ENCODE results near the gene NELL1. TPM values are rescaled to one million over a fixed set of nuclear protein-coding genes. Genes with fewer than 3 reads are reported as not detected.

The NELL1 gene
- polyA plus RNA-seq, 4 donors: 0.18 to 5.1 TPM; not detected in 2

DNA sequence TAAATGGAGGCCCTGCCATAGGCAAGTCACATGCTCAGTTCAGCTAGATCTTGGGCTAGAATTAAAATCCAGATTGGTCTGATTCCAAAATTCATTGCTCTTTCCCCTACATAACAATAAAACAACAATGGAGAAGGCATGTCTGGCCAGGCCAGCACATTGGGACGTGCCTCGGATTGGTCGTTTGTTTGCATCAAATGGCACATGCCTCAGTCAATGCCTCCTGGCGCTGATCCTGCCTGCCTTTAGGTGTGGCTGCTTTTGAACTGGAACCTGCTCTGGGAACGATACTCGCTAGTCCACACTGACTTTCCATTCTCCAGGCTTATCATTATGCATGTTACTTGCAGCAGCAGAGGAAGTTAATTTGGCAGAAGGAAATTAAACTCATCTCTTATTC lies 322.1 kb downstream of the NELL1 start:
- Histone ChIP-seq H3K36me3 (ENCODE audit: control insufficient read depth in 3 of 3, insufficient read depth in 2 of 3, low read depth in 1 of 3, low read length in 3 of 3) (no peaks in the 10 kb centered on the region), H3K4me1 (ENCODE audit: control insufficient read depth in 3 of 3, insufficient read depth in 2 of 3, low read depth in 1 of 3, low read length in 2 of 3) (no peaks in the 10 kb centered on the region), H3K4me3 (ENCODE audit: low read depth in 1 of 3, low read length in 3 of 3) (no peak overlapping the region), H3K9me3 (ENCODE audit: control insufficient read depth in 2 of 2, insufficient read depth in 1 of 2, low read depth in 1 of 2, low read length in 1 of 2) (no peaks in the 10 kb centered on the region), H3K27ac (ENCODE audit: low read depth in 1 of 3, low read length in 2 of 3) (no peak overlapping the region), H3K27me3 (ENCODE audit: control insufficient read depth in 3 of 3, insufficient read depth in 3 of 3, low read length in 3 of 3) (no peaks in the 10 kb centered on the region)
- WGBS, 3 donors: 76 to 81% (median 78%) methylated on average over 6 of the region's 6 CpGs
- FAIRE-seq (no peak), DNase-seq (no peak)

DNA sequence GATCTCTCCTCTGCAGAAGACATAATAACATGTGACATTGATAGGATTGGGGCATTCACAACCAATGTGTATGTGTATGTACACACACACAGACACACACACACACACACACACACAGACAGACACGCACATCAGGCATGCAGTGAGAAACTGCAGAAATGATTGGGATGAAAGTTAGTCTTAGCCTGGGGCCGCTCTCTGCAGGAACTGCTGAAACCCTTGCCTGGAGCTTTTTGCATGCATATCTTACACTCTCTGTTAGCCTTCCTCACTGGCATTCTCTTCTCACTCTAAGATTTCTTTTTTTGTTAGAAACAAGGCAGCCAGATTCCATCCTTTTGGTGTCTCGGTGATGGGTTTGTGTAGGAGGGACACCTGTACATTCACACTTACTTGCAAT lies 337.9 kb downstream of the NELL1 start:
- no peak for FAIRE-seq
- 57 to 70% (median 66%) methylated on average over 3 of the region's 3 CpGs for WGBS, 3 donors

DNA sequence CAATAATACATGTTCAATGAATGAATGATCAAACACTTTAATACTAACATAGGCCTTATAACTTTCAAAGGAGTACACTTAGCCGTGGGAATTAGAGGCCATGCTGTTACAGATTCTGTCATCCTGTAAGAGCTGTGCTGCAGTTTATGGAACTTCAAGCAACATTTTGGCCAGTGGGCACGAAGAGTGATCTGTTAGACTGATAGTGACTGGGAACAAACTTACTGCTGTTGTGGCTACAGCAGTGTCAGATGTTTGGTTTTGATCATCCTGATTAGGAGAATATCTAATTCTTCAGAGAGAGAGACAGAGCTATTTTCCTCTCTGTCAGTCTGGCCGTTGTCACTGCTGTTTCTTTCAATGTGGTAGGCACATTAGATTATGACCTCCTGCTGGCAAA lies 348.9 kb downstream of the NELL1 start:
- no peak overlapping the region for H3K4me3 ChIP-seq (ENCODE audit: low read depth in 1 of 3, low read length in 3 of 3)
- DNase-seq (no peak), FAIRE-seq (no peak)
- H3K27me3 ChIP-seq (ENCODE audit: control insufficient read depth in 3 of 3, insufficient read depth in 3 of 3, low read length in 3 of 3): no peaks in the 10 kb centered on the region
- WGBS, 3 donors: 54 to 64% (median 59%) methylated on average over 3 of the region's 3 CpGs
- H3K36me3 ChIP-seq (ENCODE audit: control insufficient read depth in 3 of 3, insufficient read depth in 2 of 3, low read depth in 1 of 3, low read length in 3 of 3): no peaks in the 10 kb centered on the region
- no peak overlapping the region for H3K27ac ChIP-seq (ENCODE audit: low read depth in 1 of 3, low read length in 2 of 3)
- H3K4me1 ChIP-seq (ENCODE audit: control insufficient read depth in 3 of 3, insufficient read depth in 2 of 3, low read depth in 1 of 3, low read length in 2 of 3): no peaks in the 10 kb centered on the region
- no peaks in the 10 kb centered on the region for H3K9me3 ChIP-seq (ENCODE audit: control insufficient read depth in 2 of 2, insufficient read depth in 1 of 2, low read depth in 1 of 2, low read length in 1 of 2)

More for the DNA sequence above, 337.9 kb downstream of the NELL1 start:
- no peaks in the 10 kb centered on the region for H3K36me3 ChIP-seq (ENCODE audit: control insufficient read depth in 3 of 3, insufficient read depth in 2 of 3, low read depth in 1 of 3, low read length in 3 of 3)
- H3K27me3 ChIP-seq (ENCODE audit: control insufficient read depth in 3 of 3, insufficient read depth in 3 of 3, low read length in 3 of 3): no peaks in the 10 kb centered on the region
- H3K4me1 ChIP-seq (ENCODE audit: control insufficient read depth in 3 of 3, insufficient read depth in 2 of 3, low read depth in 1 of 3, low read length in 2 of 3): no peaks in the 10 kb centered on the region
- peaks cover 0 to 5% of the 10 kb centered on the region in 2 donors for H3K9me3 ChIP-seq (ENCODE audit: control insufficient read depth in 2 of 2, insufficient read depth in 1 of 2, low read depth in 1 of 2, low read length in 1 of 2)
- no peak for DNase-seq
- H3K4me3 ChIP-seq (ENCODE audit: low read depth in 1 of 3, low read length in 3 of 3): no peak overlapping the region
- no peak overlapping the region for H3K27ac ChIP-seq (ENCODE audit: low read depth in 1 of 3, low read length in 2 of 3)

DNA sequence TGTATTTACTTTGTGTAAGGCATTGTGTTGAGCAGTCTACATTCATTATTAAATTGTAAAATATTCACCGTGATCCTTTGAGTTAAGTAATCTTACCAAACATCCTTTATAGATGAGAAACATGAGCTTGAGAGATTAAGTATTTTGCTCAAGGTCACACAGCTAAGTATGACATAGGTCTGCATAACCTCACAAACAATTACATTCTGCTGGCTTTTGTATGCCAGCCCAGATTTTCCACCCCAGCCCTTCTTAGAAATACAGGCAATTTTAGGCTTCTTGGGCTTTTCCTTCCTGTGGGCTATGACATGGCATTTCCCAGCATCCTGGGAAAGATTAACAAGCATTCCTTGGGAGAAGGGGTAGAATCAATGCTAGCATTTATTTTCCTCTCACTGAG lies 357.3 kb downstream of the NELL1 start:
- Histone ChIP-seq H3K27ac (ENCODE audit: low read depth in 1 of 3, low read length in 2 of 3) (no peak overlapping the region), H3K36me3 (ENCODE audit: control insufficient read depth in 3 of 3, insufficient read depth in 2 of 3, low read depth in 1 of 3, low read length in 3 of 3) (no peaks in the 10 kb centered on the region), H3K27me3 (ENCODE audit: control insufficient read depth in 3 of 3, insufficient read depth in 3 of 3, low read length in 3 of 3) (no peaks in the 10 kb centered on the region), H3K9me3 (ENCODE audit: control insufficient read depth in 2 of 2, insufficient read depth in 1 of 2, low read depth in 1 of 2, low read length in 1 of 2) (no peaks in the 10 kb centered on the region), H3K4me1 (ENCODE audit: control insufficient read depth in 3 of 3, insufficient read depth in 2 of 3, low read depth in 1 of 3, low read length in 2 of 3) (peaks cover 0 to 7% (median 0%) of the 10 kb centered on the region in 3 donors), H3K4me3 (ENCODE audit: low read depth in 1 of 3, low read length in 3 of 3) (no peak overlapping the region)
- WGBS, 3 donors: 31 to 57% (median 52%) methylated on average over 1 of the region's 1 CpG
- FAIRE-seq (no peak), DNase-seq (no peak)

DNA sequence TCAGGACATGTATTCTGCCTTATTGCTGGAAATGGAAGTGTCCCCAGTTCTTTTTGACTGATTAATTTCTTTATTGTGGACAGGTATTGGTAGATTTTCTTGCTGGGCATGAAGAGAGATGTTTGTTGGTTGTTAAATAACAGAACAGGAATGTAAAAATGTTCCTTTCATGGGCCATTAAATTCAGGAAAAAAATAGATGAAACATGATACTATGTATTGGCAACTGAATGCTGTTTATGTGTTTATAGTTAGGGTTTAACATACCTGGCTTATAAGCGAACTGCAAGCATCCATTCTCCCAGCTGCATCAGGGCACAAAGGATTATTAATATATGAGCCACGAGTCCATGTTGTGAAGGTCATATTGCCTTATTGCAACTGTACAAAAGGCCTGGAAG lies 368.5 kb downstream of the NELL1 start:
- Histone ChIP-seq H3K36me3 (ENCODE audit: control insufficient read depth in 3 of 3, insufficient read depth in 2 of 3, low read depth in 1 of 3, low read length in 3 of 3) (no peaks in the 10 kb centered on the region), H3K4me3 (ENCODE audit: low read depth in 1 of 3, low read length in 3 of 3) (no peak overlapping the region), H3K27ac (ENCODE audit: low read depth in 1 of 3, low read length in 2 of 3) (no peak overlapping the region), H3K4me1 (ENCODE audit: control insufficient read depth in 3 of 3, insufficient read depth in 2 of 3, low read depth in 1 of 3, low read length in 2 of 3) (peaks cover 0 to 3% (median 0%) of the 10 kb centered on the region in 3 donors), H3K9me3 (ENCODE audit: control insufficient read depth in 2 of 2, insufficient read depth in 1 of 2, low read depth in 1 of 2, low read length in 1 of 2) (no peaks in the 10 kb centered on the region), H3K27me3 (ENCODE audit: control insufficient read depth in 3 of 3, insufficient read depth in 3 of 3, low read length in 3 of 3) (no peaks in the 10 kb centered on the region)
- WGBS, 3 donors: 45 to 72% (median 46%) methylated on average over 2 of the region's 2 CpGs
- FAIRE-seq (no peak), DNase-seq (no peak)

DNA sequence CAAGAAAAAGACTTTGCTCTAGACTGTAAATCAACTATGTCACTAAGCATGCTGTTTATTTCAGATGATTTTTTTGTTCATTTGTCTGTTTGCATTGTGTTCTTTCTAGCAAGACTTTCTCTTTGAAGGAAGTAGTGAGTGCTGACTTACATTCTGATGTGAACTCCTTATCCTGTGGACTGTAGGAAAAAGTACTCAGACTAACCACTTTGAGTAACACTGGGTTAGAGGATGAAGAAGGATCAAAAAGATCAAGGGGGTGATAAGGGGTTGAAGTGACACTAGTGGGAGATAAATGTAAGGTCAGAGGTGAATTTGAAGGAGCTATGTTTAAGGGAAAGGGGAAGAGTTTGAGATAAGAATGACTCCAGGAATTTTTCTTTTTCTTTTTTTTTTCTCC lies 369.4 kb downstream of the NELL1 start:
- Histone ChIP-seq H3K27ac (ENCODE audit: low read depth in 1 of 3, low read length in 2 of 3) (peak overlapping the region in 1 of 3 donors; percentile 16), H3K27me3 (ENCODE audit: control insufficient read depth in 3 of 3, insufficient read depth in 3 of 3, low read length in 3 of 3) (no peaks in the 10 kb centered on the region), H3K36me3 (ENCODE audit: control insufficient read depth in 3 of 3, insufficient read depth in 2 of 3, low read depth in 1 of 3, low read length in 3 of 3) (no peaks in the 10 kb centered on the region), H3K4me3 (ENCODE audit: low read depth in 1 of 3, low read length in 3 of 3) (no peak overlapping the region), H3K9me3 (ENCODE audit: control insufficient read depth in 2 of 2, insufficient read depth in 1 of 2, low read depth in 1 of 2, low read length in 1 of 2) (no peaks in the 10 kb centered on the region), H3K4me1 (ENCODE audit: control insufficient read depth in 3 of 3, insufficient read depth in 2 of 3, low read depth in 1 of 3, low read length in 2 of 3) (peaks cover 0 to 3% (median 0%) of the 10 kb centered on the region in 3 donors)
- peak in 1 of 2 donors; percentile 68 for DNase-seq
- no peak for FAIRE-seq

DNA sequence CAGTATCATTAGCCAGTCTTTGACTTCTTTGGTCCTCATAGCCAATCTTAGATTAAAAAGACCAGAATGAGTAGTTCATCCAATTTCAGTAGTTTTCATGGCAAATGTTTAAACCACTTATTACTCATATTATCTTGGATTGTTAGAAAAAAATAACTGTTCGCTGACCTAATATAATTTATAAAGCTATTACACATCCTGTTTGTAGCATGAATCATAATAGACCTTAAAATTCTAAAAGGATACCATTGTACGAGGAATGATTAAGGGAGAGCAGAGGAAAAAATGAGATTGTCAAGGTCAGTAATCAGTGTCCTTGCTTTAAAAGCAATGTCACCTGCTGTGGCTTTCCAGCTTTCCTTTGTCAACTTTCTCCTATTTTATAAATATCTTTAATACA lies 371.2 kb downstream of the NELL1 start:
- DNase-seq (no peak), FAIRE-seq (no peak)
- no peaks in the 10 kb centered on the region for H3K27me3 ChIP-seq (ENCODE audit: control insufficient read depth in 3 of 3, insufficient read depth in 3 of 3, low read length in 3 of 3)
- peaks cover 0 to 3% (median 0%) of the 10 kb centered on the region in 3 donors for H3K4me1 ChIP-seq (ENCODE audit: control insufficient read depth in 3 of 3, insufficient read depth in 2 of 3, low read depth in 1 of 3, low read length in 2 of 3)
- H3K4me3 ChIP-seq (ENCODE audit: low read depth in 1 of 3, low read length in 3 of 3): no peak overlapping the region
- H3K27ac ChIP-seq (ENCODE audit: low read depth in 1 of 3, low read length in 2 of 3): no peak overlapping the region
- 73 to 82% (median 75%) methylated on average over 2 of the region's 2 CpGs for WGBS, 3 donors
- no peaks in the 10 kb centered on the region for H3K9me3 ChIP-seq (ENCODE audit: control insufficient read depth in 2 of 2, insufficient read depth in 1 of 2, low read depth in 1 of 2, low read length in 1 of 2)
- no peaks in the 10 kb centered on the region for H3K36me3 ChIP-seq (ENCODE audit: control insufficient read depth in 3 of 3, insufficient read depth in 2 of 3, low read depth in 1 of 3, low read length in 3 of 3)

DNA sequence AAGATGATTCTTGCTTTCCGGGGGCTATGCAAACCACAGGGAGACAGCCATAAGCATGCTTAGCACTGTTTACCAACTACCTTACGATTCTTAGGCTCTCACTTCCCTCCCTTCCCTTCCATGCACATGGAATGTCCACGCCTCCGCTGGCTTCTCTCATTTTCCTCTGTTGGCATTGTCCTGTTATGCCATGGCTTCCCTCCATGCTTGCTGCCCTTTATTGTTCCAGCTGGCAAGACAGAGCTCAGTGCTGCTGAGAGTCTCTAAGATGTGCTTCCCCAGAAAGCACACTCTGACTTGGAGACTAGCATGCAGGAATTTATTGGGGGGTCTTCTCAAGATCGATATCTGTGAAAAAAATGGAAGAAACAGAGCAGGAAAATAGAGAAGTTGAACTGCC lies 379.2 kb downstream of the NELL1 start:
- Histone ChIP-seq H3K36me3 (ENCODE audit: control insufficient read depth in 3 of 3, insufficient read depth in 2 of 3, low read depth in 1 of 3, low read length in 3 of 3) (no peaks in the 10 kb centered on the region), H3K4me1 (ENCODE audit: control insufficient read depth in 3 of 3, insufficient read depth in 2 of 3, low read depth in 1 of 3, low read length in 2 of 3) (no peaks in the 10 kb centered on the region), H3K9me3 (ENCODE audit: control insufficient read depth in 2 of 2, insufficient read depth in 1 of 2, low read depth in 1 of 2, low read length in 1 of 2) (no peaks in the 10 kb centered on the region), H3K4me3 (ENCODE audit: low read depth in 1 of 3, low read length in 3 of 3) (no peak overlapping the region), H3K27ac (ENCODE audit: low read depth in 1 of 3, low read length in 2 of 3) (no peak overlapping the region), H3K27me3 (ENCODE audit: control insufficient read depth in 3 of 3, insufficient read depth in 3 of 3, low read length in 3 of 3) (no peaks in the 10 kb centered on the region)
- FAIRE-seq (no peak), DNase-seq (no peak)
- WGBS, 3 donors: 56 to 65% (median 60%) methylated on average over 5 of the region's 5 CpGs

DNA sequence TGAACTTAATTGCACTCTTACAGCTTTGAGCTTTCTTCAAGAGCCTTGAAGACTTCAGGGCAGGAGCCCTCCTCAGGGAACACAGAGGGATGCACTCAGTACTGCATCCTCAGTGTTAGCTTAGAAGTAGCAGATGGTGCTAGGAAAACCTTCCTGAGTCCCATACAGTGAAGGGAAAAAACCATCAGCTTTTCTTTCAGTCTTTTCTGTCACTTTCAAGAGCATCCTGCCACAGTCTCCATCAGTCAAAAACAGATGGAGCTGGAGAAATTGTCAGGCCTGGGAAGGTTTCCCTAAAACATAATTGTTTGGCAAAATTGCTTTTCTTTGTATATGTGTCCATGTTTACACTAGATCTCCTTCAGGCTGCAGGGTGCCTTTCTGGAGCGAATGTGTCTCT lies 384.1 kb downstream of the NELL1 start:
- 19 to 39% (median 23%) methylated on average over 1 of the region's 1 CpG for WGBS, 3 donors
- H3K27ac ChIP-seq (ENCODE audit: low read depth in 1 of 3, low read length in 2 of 3): no peak overlapping the region
- DNase-seq (no peak), FAIRE-seq (no peak)
- H3K4me1 ChIP-seq (ENCODE audit: control insufficient read depth in 3 of 3, insufficient read depth in 2 of 3, low read depth in 1 of 3, low read length in 2 of 3): no peaks in the 10 kb centered on the region
- H3K27me3 ChIP-seq (ENCODE audit: control insufficient read depth in 3 of 3, insufficient read depth in 3 of 3, low read length in 3 of 3): no peaks in the 10 kb centered on the region
- H3K36me3 ChIP-seq (ENCODE audit: control insufficient read depth in 3 of 3, insufficient read depth in 2 of 3, low read depth in 1 of 3, low read length in 3 of 3): no peaks in the 10 kb centered on the region
- no peak overlapping the region for H3K4me3 ChIP-seq (ENCODE audit: low read depth in 1 of 3, low read length in 3 of 3)
- H3K9me3 ChIP-seq (ENCODE audit: control insufficient read depth in 2 of 2, insufficient read depth in 1 of 2, low read depth in 1 of 2, low read length in 1 of 2): no peaks in the 10 kb centered on the region

Measured in small intestine (tissue), 7 donors.